ENCODE measurements around the gene DNAJC24.

GRCh38 chr11:31327417-31327816, 42.2 kb upstream of the DNAJC24 start:
- TF ChIP-seq, protein P1, sequence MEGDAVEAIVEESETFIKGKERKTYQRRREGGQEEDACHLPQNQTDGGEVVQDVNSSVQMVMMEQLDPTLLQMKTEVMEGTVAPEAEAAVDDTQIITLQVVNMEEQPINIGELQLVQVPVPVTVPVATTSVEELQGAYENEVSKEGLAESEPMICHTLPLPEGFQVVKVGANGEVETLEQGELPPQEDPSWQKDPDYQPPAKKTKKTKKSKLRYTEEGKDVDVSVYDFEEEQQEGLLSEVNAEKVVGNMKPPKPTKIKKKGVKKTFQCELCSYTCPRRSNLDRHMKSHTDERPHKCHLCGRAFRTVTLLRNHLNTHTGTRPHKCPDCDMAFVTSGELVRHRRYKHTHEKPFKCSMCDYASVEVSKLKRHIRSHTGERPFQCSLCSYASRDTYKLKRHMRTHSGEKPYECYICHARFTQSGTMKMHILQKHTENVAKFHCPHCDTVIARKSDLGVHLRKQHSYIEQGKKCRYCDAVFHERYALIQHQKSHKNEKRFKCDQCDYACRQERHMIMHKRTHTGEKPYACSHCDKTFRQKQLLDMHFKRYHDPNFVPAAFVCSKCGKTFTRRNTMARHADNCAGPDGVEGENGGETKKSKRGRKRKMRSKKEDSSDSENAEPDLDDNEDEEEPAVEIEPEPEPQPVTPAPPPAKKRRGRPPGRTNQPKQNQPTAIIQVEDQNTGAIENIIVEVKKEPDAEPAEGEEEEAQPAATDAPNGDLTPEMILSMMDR (IDR thresholded peaks at IDR 0.05) = no peak
- no peak for TF ChIP-seq POLR2A (IDR thresholded peaks at IDR 0.05)
